Stimulated activated CD8-positive, alpha-beta memory T cell treated with anti-CD3 and anti-CD28 coated beads, Interleukin-15, amount 100 ng/mL, for 24 hours (primary cell): ENCODE data around the gene EHMT1.
"Not testable (repeated sequence)": the region's sequence is repeated elsewhere in the genome, so short reads cannot be mapped to it uniquely, and the experiment has no call there.

Source experiments
- DNase-seq: peaks from one replicate; pipeline ENCODE4 v3.0.0-alpha.2; 2020; ENCODE audit warnings: low read depth

EHMT1 gene

GRCh38 chr9:137762414-137763061 lies 143.7 kb downstream of the EHMT1 start:
- no peak for DNase-seq

- no peak for DNase-seq
Observed at GRCh38 chr9:137763271-137763955, 144.6 kb downstream of the EHMT1 start.

GRCh38 chr9:137764171-137764671 lies 145.4 kb downstream of the EHMT1 start:
- DNase-seq: no peak

DNA sequence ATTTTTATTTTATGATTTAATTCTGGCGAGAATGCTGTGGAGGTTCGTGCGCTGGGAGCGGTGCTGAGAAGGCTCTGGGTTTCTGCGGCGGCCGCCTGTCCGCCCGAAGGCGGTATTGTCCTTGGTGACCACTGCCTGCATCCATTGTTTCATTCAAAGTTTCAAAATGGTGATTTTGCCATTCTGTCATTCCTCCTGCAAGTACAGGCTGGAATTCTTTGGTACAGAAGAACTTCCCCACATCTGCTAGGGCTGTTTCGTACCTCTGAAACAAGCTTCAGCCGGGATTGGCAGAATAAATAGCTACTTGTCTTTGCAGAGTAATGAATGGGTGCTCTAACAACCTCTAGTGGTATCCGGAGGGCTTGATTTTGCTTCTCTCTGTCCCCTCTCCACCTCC lies 146.2 kb downstream of the EHMT1 start:
- no peak for DNase-seq

- DNase-seq: no peak
Observed at GRCh38 chr9:137765536-137765935, 146.7 kb downstream of the EHMT1 start.

DNA sequence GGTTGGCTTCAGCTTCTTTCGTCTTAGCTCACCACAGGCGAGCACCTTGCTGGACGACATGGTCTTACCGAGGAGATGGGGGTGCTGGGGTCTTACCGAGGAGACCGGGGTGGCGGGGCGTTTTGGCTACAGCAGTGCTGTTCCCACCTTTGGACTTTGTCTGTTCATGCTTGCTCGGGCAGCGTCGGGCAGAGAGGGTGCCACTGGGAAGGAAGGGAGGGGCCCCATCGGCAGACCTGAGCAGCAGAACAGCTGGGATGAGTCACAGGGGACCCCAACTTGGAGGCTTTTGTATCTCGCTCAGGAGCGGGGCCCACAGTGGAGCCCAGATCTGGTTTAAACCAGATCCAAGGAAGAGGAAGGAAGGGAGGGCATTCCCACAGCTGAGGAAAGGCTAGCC lies 152.8 kb downstream of the EHMT1 start:
- DNase-seq: no peak

DNA sequence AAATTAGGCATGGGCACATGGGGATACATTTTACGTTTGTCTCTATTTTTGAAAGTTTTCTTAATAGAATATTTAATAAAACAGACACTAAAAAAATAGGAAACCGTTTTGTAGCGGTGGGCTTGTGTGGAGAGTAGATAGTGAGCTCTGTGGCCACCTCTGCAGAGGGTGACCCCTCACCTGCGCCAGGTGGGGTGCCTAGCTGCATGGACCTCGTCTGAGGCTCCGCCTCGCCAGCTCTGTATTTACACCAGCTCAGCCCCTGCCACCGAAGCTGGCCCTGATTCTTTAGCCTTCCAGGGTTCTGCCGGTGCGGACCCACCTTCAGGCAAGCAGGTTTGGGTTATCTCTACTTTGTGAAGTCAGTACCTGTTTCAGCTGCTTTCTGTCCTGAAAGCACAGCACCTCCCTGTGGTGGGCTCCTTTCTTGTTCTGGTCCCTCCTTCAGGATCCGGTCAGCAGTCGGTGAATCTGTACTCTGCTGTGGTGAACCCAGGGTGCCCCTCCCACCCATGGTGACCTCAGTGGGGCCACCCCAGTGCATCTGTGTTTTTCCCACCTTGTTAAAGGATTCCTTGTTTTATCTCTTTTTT lies 153.6 kb downstream of the EHMT1 start:
- no peak for DNase-seq

DNA sequence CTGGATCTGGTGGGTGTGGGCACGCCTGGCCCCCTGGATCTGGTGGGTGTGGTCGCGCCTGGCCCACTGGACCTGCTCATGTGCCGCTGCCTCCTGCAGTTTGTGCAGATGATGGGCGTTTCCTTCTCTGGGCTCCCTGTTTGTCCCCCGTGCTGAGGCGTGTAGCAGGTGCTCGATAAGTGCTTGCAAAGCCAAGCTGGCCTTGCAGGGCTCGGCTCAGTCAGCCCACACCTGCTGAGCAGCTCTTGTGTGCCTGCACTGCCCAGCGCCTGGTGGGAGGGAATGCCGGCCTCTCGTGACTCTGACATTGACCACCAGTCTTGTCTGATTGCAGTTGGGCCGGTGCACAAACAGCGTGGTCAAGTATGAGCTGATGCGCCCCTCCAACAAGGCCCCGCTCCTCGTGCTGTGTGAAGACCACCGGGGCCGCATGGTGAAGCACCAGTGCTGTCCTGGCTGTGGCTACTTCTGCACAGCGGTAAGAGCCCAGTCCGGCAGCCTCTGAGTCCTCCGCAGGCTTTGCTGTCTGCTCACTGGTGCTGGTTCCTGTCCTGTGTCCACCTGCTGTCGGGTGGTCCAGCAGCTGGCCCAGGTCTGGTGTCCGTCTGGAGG lies 156.1 kb downstream of the EHMT1 start:
- DNase-seq: no peak

GRCh38 chr9:137776306-137776995 lies 157.6 kb downstream of the EHMT1 start:
- no peak for DNase-seq

DNA sequence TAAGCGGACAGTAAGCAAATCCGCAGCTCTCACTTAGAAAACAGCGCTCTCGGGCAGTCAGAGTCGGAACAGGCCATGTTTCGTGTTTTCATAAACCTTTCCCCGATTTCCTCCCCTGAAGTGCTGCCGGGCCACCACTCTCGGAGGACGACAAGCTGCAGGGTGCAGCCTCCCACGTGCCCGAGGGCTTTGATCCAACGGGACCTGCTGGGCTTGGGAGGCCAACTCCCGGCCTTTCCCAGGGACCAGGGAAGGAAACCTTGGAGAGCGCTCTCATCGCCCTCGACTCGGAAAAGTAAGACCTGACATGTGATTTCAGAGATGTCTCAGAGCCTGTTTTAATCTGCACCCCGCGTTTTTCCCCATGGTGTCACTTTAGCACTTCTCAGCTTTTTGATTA lies 159.0 kb downstream of the EHMT1 start:
- no peak for DNase-seq

- DNase-seq: no peak
Observed at GRCh38 chr9:137778336-137778735, 159.5 kb downstream of the EHMT1 start.

- no peak for DNase-seq
Observed at GRCh38 chr9:137778914-137779313, 160.1 kb downstream of the EHMT1 start.

- DNase-seq: not testable (repeated sequence)
Observed at GRCh38 chr9:137780031-137780430, 161.2 kb downstream of the EHMT1 start.

- no peak for DNase-seq
Observed at GRCh38 chr9:137781906-137782585, 163.2 kb downstream of the EHMT1 start.

DNA sequence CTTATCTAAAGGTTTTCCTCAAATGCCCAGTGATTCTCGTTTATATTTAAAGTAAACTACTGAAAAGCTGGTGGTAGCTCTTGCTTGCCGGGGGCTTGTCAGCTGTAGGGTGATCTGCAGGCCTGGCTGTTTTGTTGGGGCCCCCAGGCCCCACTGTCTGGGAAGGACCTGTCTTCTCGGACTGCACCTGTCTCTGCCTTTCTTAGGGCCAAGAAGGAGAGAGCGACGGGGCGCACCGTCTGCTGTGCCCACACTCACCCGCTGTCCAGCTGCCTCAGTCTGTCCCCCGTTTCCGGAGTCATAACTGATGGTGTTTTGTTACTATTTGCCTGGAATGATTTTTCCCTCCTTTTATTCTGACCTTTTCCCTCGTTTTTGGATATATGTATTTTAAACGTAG lies 164.7 kb downstream of the EHMT1 start:
- no peak for DNase-seq

- DNase-seq: no peak
Observed at GRCh38 chr9:137784046-137784445, 165.2 kb downstream of the EHMT1 start.

GRCh38 chr9:137784641-137785513 lies 166.1 kb downstream of the EHMT1 start:
- no peak for DNase-seq

DNA sequence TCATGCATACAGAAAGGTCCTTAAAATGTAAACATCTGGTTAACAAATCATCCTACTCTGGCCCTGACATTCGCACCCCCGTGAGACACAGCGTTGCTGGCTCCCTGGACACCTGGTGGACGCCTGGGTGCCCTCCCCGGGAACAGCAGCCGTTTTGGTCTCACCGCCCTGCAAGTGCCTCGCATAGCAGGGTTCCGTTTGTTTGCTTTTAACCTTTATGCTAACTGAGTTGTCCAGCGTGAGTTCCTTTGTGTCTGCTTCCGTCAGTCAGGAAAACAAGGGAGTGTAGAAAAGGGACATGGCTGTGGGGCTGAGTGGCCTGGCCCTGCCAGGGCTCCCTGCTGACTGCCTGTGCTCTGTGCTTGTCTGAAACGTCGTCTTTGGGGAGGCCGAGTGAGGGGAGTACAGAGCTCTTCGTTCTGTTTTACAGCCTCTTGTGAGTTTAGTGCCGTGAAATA lies 166.9 kb downstream of the EHMT1 start:
- no peak for DNase-seq

DNA sequence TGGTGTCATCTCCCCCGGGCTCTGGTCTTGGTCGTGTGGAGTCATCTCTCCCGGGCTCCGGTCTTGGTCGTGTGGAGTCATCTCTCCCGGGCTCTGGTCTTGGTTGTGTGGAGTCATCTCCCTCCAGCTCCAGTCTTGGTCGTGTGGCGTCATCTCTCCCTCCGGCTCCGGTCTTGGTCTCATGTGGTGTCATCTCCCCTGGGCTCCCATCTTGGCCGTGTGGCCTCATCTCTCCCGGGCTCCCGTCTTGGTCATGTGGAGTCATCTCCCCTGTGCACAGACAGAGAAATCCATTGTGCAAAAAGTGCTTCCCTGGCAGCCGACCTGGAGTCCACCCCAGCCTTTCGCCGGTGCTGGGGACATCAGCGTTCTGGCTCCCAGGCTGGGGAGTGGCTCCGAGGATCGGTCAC lies 167.7 kb downstream of the EHMT1 start:
- no peak for DNase-seq

GRCh38 chr9:137787381-137787780 lies 168.6 kb downstream of the EHMT1 start:
- no peak for DNase-seq
